ENCODE measurements around the gene PLA2G4E. TPM values are rescaled to one million over a fixed set of nuclear protein-coding genes. Genes with fewer than 3 reads are reported as not detected.

PLA2G4E gene
- total and polyA plus RNA-seq, 4 donors = not detected

GRCh38 chr15:42034628-42035434 lies 14.0 kb upstream of the PLA2G4E start:
- no peaks in the 10 kb centered on the region for H3K4me1 ChIP-seq (ENCODE audit: control insufficient read depth in 1 of 2, insufficient read depth in 2 of 2, low read length in 2 of 2)
- no peak for DNase-seq
- intact Hi-C loops (cut with DNase I) = no loop called here
- H3K4me3 ChIP-seq (ENCODE audit: low read length in 2 of 2) = no peak overlapping the region
- no peak overlapping the region for H3K27ac ChIP-seq (ENCODE audit: low read depth in 1 of 2, low read length in 2 of 2)
- no peak for ATAC-seq (ENCODE audit: low FRiP score)
- no peaks in the 10 kb centered on the region for H3K27me3 ChIP-seq (ENCODE audit: control insufficient read depth in 1 of 2, insufficient read depth in 2 of 2, low read length in 1 of 2)
- H3K9me3 ChIP-seq (ENCODE audit: control insufficient read depth, low read length) = no peaks in the 10 kb centered on the region
- 85 to 87% methylated on average over 8 of the region's 8 CpGs for WGBS, 2 donors
- H3K36me3 ChIP-seq (ENCODE audit: control insufficient read depth in 1 of 2, insufficient read depth in 2 of 2, low read length in 1 of 2) = no peaks in the 10 kb centered on the region

GRCh38 chr15:42033214-42033873 lies 12.5 kb upstream of the PLA2G4E start:
- H3K4me1 ChIP-seq (ENCODE audit: control insufficient read depth in 1 of 2, insufficient read depth in 2 of 2, low read length in 2 of 2) = no peaks in the 10 kb centered on the region
- no peaks in the 10 kb centered on the region for H3K9me3 ChIP-seq (ENCODE audit: control insufficient read depth, low read length)
- intact Hi-C loops (cut with DNase I) = no loop called here
- no peak for DNase-seq
- no peak overlapping the region for H3K4me3 ChIP-seq (ENCODE audit: low read length in 2 of 2)
- no peak overlapping the region for H3K27ac ChIP-seq (ENCODE audit: low read depth in 1 of 2, low read length in 2 of 2)
- no peaks in the 10 kb centered on the region for H3K27me3 ChIP-seq (ENCODE audit: control insufficient read depth in 1 of 2, insufficient read depth in 2 of 2, low read length in 1 of 2)
- no peaks in the 10 kb centered on the region for H3K36me3 ChIP-seq (ENCODE audit: control insufficient read depth in 1 of 2, insufficient read depth in 2 of 2, low read length in 1 of 2)
- WGBS, 2 donors = 66 to 68% methylated on average over 3 of the region's 3 CpGs
- ATAC-seq (ENCODE audit: low FRiP score) = no peak

- ATAC-seq (ENCODE audit: low FRiP score) (no peak), DNase-seq (no peak)
- Histone ChIP-seq H3K27ac (ENCODE audit: low read depth in 1 of 2, low read length in 2 of 2) (no peak overlapping the region), H3K4me1 (ENCODE audit: control insufficient read depth in 1 of 2, insufficient read depth in 2 of 2, low read length in 2 of 2) (no peaks in the 10 kb centered on the region), H3K4me3 (ENCODE audit: low read length in 2 of 2) (no peak overlapping the region), H3K27me3 (ENCODE audit: control insufficient read depth in 1 of 2, insufficient read depth in 2 of 2, low read length in 1 of 2) (no peaks in the 10 kb centered on the region), H3K9me3 (ENCODE audit: control insufficient read depth, low read length) (no peaks in the 10 kb centered on the region), H3K36me3 (ENCODE audit: control insufficient read depth in 1 of 2, insufficient read depth in 2 of 2, low read length in 1 of 2) (no peaks in the 10 kb centered on the region)
- WGBS, 2 donors = 62 to 66% methylated on average over 9 of the region's 9 CpGs
- intact Hi-C loops (cut with DNase I) = no loop called here
Observed at GRCh38 chr15:42032376-42033213, 11.8 kb upstream of the PLA2G4E start.

- DNase-seq = no peak
- ATAC-seq (ENCODE audit: low FRiP score) = no peak
- Histone ChIP-seq H3K4me3 (ENCODE audit: low read length in 2 of 2) (no peak overlapping the region), H3K27me3 (ENCODE audit: control insufficient read depth in 1 of 2, insufficient read depth in 2 of 2, low read length in 1 of 2) (no peaks in the 10 kb centered on the region), H3K36me3 (ENCODE audit: control insufficient read depth in 1 of 2, insufficient read depth in 2 of 2, low read length in 1 of 2) (no peaks in the 10 kb centered on the region), H3K27ac (ENCODE audit: low read depth in 1 of 2, low read length in 2 of 2) (no peak overlapping the region), H3K4me1 (ENCODE audit: control insufficient read depth in 1 of 2, insufficient read depth in 2 of 2, low read length in 2 of 2) (no peaks in the 10 kb centered on the region), H3K9me3 (ENCODE audit: control insufficient read depth, low read length) (no peaks in the 10 kb centered on the region)
- WGBS, 2 donors = 19 to 33% methylated on average over 6 of the region's 6 CpGs
- intact Hi-C loops (cut with DNase I) = no loop called here
Observed at GRCh38 chr15:42031198-42031915, 10.5 kb upstream of the PLA2G4E start.

- Histone ChIP-seq H3K36me3 (ENCODE audit: control insufficient read depth in 1 of 2, insufficient read depth in 2 of 2, low read length in 1 of 2) (no peaks in the 10 kb centered on the region), H3K9me3 (ENCODE audit: control insufficient read depth, low read length) (no peaks in the 10 kb centered on the region), H3K4me3 (ENCODE audit: low read length in 2 of 2) (no peak overlapping the region), H3K27me3 (ENCODE audit: control insufficient read depth in 1 of 2, insufficient read depth in 2 of 2, low read length in 1 of 2) (no peaks in the 10 kb centered on the region), H3K4me1 (ENCODE audit: control insufficient read depth in 1 of 2, insufficient read depth in 2 of 2, low read length in 2 of 2) (no peaks in the 10 kb centered on the region), H3K27ac (ENCODE audit: low read depth in 1 of 2, low read length in 2 of 2) (no peak overlapping the region)
- DNase-seq = no peak
- 70 to 78% methylated on average over 7 of the region's 7 CpGs for WGBS, 2 donors
- ATAC-seq (ENCODE audit: low FRiP score) = no peak
- intact Hi-C loops (cut with DNase I) = no loop called here
Observed at GRCh38 chr15:42027521-42027920, 6.7 kb upstream of the PLA2G4E start.

- H3K4me1 ChIP-seq (ENCODE audit: control insufficient read depth in 1 of 2, insufficient read depth in 2 of 2, low read length in 2 of 2) = no peaks in the 10 kb centered on the region
- no peak for ATAC-seq (ENCODE audit: low FRiP score)
- no peaks in the 10 kb centered on the region for H3K36me3 ChIP-seq (ENCODE audit: control insufficient read depth in 1 of 2, insufficient read depth in 2 of 2, low read length in 1 of 2)
- H3K27me3 ChIP-seq (ENCODE audit: control insufficient read depth in 1 of 2, insufficient read depth in 2 of 2, low read length in 1 of 2) = no peaks in the 10 kb centered on the region
- WGBS, 2 donors = 74 to 100% methylated on average over 3 to 4 of the region's 4 CpGs
- intact Hi-C loops (cut with DNase I) = no loop called here
- no peak overlapping the region for H3K27ac ChIP-seq (ENCODE audit: low read depth in 1 of 2, low read length in 2 of 2)
- no peak overlapping the region for H3K4me3 ChIP-seq (ENCODE audit: low read length in 2 of 2)
- no peaks in the 10 kb centered on the region for H3K9me3 ChIP-seq (ENCODE audit: control insufficient read depth, low read length)
- no peak for DNase-seq
Observed at GRCh38 chr15:42024303-42024702, 3.5 kb upstream of the PLA2G4E start.

- no peaks in the 10 kb centered on the region for H3K4me1 ChIP-seq (ENCODE audit: control insufficient read depth in 1 of 2, insufficient read depth in 2 of 2, low read length in 2 of 2)
- no peak overlapping the region for H3K27ac ChIP-seq (ENCODE audit: low read depth in 1 of 2, low read length in 2 of 2)
- DNase-seq (no peak), ATAC-seq (ENCODE audit: low FRiP score) (no peak)
- intact Hi-C loops (cut with DNase I) = no loop called here
- H3K4me3 ChIP-seq (ENCODE audit: low read length in 2 of 2) = no peak overlapping the region
- WGBS, 2 donors = 96% methylated on average over 5 of the region's 5 CpGs
- H3K9me3 ChIP-seq (ENCODE audit: control insufficient read depth, low read length) = no peaks in the 10 kb centered on the region
- no peaks in the 10 kb centered on the region for H3K27me3 ChIP-seq (ENCODE audit: control insufficient read depth in 1 of 2, insufficient read depth in 2 of 2, low read length in 1 of 2)
- no peaks in the 10 kb centered on the region for H3K36me3 ChIP-seq (ENCODE audit: control insufficient read depth in 1 of 2, insufficient read depth in 2 of 2, low read length in 1 of 2)
Observed at GRCh38 chr15:42021593-42021992, 751 bp upstream of the PLA2G4E start.

Measured in aorta (tissue), 5 donors.